ENCODE results near the gene DNAI1.

The DNAI1 gene

DNA sequence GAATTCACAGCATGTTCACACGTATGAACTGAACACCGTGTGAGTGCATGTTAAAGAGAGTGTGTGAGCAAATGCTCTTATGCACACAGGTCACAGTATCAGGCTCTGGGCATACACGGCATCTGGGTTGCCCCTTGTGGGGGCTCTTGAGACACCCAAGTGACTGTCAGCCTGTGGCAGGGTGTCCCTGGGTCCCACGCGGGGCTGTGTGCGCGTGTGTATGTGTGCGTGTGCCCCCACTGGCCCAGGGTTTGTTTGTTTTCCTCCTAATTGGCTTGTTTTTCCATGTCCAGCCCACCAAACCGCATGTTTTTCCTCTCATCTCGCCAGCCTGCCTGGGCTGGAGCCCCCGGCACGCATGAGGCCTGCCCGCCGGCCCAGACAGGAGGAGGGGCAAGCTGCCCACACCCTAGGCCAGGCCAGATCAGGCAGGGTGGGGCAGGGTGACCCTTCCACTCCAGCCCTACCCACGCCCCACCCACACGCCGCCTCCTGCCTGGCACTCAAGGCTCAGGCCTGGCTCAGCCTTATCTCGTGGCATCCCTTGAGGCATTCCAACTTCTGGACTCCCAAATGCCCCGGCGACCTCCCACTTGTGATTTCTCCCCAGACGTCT lies 102.1 kb downstream of the DNAI1 start:
- no peak for DNase-seq

DNA sequence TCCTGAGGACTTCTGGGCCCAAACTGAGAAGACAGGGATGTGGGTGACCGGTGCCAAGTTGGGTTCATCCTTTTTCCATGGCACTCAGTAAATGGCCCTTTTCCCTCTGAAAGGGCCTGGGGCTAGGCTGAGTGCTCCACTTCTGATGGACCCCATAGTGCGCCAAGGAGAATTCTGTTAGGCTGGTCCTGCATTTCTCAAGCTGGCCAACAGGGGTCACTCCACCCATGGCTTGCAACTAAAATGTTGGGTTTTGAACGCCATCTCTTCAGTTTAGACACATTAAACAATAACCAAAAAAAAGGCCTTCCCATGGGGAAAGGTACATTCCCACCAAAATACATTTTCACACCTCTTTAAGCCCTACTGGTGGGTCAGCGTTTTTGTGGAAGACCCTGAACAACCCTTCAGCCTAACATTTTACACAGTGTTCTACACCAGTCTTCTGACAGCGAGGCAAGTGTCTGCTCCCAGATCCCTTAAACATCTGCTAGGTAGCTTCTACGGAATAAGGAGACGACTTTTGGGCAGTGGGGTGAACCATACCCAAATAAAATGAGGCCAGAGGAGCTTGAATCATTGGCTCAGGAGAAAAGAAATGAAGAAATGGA lies 103.6 kb downstream of the DNAI1 start:
- DNase-seq = peak; percentile 39

DNA sequence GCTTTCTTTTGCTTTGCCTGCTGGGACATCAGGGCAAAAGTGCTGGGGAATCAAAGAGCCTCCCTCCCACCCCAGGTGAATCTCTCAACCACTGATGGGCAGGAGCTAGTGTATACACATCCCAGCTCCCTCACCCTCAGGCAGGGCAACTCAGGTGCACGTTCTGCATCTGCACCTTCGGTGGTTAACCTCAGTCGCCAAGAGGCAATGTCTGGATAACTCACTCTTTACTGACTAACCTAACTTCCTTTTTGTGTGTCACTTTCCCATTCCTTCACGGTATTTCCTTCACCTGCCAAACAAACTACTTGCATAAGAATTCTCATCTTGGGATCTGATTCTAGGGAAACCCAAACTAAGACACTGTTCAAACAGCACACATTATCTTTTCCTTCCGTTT lies 104.7 kb downstream of the DNAI1 start:
- no peak for DNase-seq

DNA sequence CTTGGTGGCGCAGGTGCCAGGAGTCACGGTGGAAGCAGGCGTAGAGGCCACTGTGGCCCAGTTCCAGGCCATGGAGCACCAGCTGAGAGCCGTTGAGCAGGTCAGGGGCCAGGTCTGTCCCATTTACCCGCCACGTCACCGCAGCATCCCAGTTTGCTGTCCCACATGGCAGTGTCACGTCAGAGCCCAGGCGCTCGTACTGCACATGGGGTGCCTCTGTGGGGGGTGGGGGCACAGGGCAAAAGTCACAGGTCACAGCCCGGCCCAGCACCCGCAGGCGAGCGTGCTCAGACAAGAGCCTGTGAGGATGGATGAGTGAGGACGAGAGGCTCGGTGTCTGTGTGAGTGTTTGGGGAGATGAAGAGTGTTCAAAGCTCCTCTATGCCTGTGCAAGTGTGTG lies 106.0 kb downstream of the DNAI1 start:
- DNase-seq = no peak

DNA sequence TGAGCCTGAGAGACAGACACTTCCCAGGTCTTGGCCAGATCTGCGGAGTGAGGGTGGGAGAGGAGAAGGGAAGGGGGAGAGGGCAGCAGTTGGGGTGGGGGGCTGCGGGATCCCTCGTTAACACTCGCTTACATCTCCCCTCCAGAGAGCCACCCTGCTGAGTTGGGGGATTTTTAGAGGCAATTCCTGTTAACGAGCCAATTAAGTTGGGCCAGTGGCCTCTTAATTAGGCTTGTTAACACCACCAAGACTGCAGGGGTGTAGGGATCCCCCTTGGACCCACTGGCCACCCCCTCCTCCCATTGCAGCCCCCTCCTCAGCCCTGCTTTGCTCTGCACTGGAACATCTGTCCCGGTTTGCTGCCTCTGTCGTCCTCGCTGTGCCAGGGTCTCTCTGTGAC lies 107.3 kb downstream of the DNAI1 start:
- no peak for DNase-seq

DNA sequence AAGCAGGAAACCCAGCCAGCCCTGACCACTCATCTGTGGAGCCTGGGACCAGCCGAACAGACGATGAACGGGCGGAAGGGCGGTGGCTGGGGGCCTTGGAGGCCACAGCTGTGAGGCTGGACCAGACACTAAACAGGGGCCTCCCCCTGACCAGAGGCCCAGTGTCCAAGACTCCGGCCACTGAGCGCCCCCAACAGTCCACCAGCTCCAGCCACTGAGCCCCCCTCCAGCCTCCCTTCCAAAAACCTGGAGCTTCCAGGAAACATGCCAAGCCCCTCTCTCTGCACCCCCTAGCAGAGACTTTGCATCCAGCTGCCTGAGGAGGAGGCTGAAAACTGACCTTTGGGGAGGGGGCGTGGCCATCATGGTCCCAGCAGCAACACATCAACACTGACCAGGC lies 107.7 kb downstream of the DNAI1 start:
- no peak for DNase-seq

DNA sequence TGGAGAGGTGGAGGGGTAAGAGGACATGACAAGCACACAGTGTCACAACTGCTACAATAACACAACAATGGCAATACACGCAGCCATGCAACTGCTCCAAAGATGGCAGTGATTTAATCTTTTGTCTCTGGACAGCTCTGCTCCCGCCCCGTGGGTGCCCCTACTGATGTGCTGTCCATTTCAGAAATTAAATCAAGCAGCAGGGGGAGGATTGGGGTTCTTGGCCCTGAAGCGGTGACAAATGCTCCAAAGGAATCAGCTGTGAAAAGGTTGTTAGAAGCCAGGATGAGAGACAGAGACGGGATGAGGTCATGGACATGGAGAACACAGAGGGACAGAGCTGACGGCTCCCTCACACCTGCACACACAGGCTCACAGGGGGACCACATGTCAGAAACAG lies 108.4 kb downstream of the DNAI1 start:
- no peak for DNase-seq

DNA sequence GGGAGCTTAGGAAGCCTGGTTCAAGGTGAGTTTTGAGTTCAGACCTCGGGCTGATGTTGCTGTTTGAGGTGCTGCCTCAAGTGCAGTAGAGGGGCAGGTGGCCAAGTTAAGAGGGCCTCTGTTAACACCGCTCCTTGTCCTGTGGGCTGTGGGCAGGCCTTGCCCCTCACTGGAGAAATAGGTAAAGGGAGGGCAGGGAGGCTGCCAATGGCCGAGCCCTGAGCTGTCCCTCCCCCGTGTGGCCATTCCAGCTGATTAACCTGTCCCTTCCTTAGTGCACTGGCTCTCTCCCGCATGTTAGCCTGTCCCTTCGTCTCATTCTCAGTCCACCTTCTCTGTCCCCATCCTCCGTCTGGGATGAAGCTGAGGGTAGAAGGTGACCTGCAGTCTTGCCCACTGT lies 109.5 kb downstream of the DNAI1 start:
- DNase-seq = no peak

DNA sequence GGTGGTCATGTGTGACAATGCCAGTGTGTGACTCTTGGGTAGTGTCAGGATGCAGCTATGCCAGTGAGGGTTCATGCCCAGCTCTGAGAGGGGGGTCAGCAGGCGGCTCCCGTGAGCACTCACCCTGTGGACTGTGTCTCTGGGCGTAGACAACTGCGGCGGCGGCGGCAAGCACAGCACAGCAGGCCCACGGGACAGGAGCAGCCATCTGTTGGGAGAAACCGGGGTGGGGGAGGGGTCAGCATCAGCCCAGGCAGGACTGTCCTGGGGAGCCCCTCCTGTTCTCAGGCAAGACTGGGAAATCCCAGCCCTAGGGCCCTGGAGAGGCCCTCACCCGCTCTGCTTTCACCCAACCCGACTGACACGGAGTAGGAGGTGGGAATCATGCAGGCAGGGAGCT lies 110.2 kb downstream of the DNAI1 start:
- no peak for DNase-seq

DNA sequence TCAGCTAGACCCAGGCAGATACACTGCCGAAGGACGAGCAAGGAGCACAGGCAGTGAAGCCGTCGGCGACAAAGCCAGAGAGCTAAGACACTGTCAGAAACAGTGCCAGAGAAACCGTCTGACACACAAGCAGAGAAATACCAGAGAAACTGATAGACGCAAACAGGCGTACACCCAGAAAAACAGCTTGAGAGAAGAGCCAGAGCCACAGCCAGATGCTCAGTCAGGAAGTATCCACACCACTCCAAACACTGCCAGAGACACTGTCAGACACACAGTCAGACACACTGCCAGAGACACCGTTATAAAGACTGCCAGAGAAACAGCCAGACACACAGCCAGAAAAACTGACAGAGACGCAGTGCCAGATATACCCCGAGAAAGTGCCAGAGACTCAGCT lies 111.8 kb downstream of the DNAI1 start:
- no peak for DNase-seq

All from hematopoietic multipotent progenitor cell treated with erythropoietin and hydrocortisone succinate and interleukin-3 and kit ligand, for 6 days (in vitro differentiated cells).